Tibial nerve (tissue), 4 donors: ENCODE results near the gene PARP8. TPM values are rescaled to one million over a fixed set of nuclear protein-coding genes. Genes with fewer than 3 reads are reported as not detected.

Source experiments
- DNase-seq, 2 donors: peaks; one replicate each; pipeline ENCODE4 v3.0.0-alpha.2; 2019; ENCODE audit warnings: low spot score in 2 of 2
- H3K27ac ChIP-seq, 4 donors: fragments of 200-600 bp; sonication (generic) in 3 of 4; one replicate each; pipeline ENCODE4 v1.5.1; 2017 to 2019; ENCODE audit warnings: mild to moderate bottlenecking in 1 of 4
- H3K27me3 ChIP-seq, 2 donors: fragments of 200-600 bp; sonication (generic) in 1 of 2; one replicate each; pipeline versions ENCODE4 v1.5.1 to v1.6.0; 2017 to 2019
- H3K36me3 ChIP-seq, 3 donors: fragments of 200-600 bp; sonication (generic); one replicate each; pipeline ENCODE4 v1.5.1; 2018 to 2019
- H3K4me1 ChIP-seq, 4 donors: fragments of 200-600 bp; sonication (generic) in 3 of 4; one replicate each; pipeline ENCODE4 v1.5.1; 2017 to 2019
- H3K4me3 ChIP-seq, 4 donors: fragments of 200-600 bp; sonication (generic) in 3 of 4; one replicate each; pipeline ENCODE4 v1.5.1; 2017 to 2019; ENCODE audit warnings: mild to moderate bottlenecking in 1 of 4, moderate library complexity in 1 of 4
- H3K9me3 ChIP-seq, 4 donors: fragments of 200-600 bp; sonication (generic) in 3 of 4; one replicate each; pipeline ENCODE4 v1.5.1; 2017 to 2019
- EP300 ChIP-seq, 2 donors: sonication (generic); formaldehyde crosslinking; IDR thresholded peaks; one replicate each; pipeline ENCODE4 v1.6.1; 2017; ENCODE audit warnings: antibody characterized with exemption in 2 of 2, mild to moderate bottlenecking in 1 of 2
- POLR2A ChIP-seq, 2 donors: fragments of 450-650 bp; IDR thresholded peaks; one replicate each; pipeline ENCODE4 v1.6.1; 2017; ENCODE audit warnings: antibody characterized with exemption in 2 of 2, mild to moderate bottlenecking in 2 of 2, moderate library complexity in 2 of 2
- WGBS, 2 donors: methylation state at CpG; one replicate each; pipeline ENCODE4 v1.1.5; 2018; 5-methylcytosine and 5-hydroxymethylcytosine counted together
- total RNA-seq, 4 donors: library from RNA; depleted of rRNA; stranded (reverse); fragments of >200 nt; gene quantifications; one replicate each; pipeline ENCODE4 v1.1.0, GENCODE V29; 2016
- TF ChIP-seq, protein P1 (sequence below), 5 experiments: fragments of 200-600 bp in 3 of 5; fragments of 450-650 bp in 2 of 5; sonication (generic) in 3 of 5; IDR thresholded peaks; one replicate each; pipeline ENCODE4 v1.5.1; 2016 to 2019; ENCODE audit warnings: antibody characterized with exemption in 5 of 5, mild to moderate bottlenecking in 3 of 5, moderate library complexity in 2 of 5

PARP8 gene
- total RNA-seq, 4 donors from 2014 or later, result 10.4 to 24.7 (median 18.8) TPM

- H3K4me3 ChIP-seq, result no peak overlapping the region
Observed at GRCh38 chr5:50726475-50727148, 60.2 kb downstream of the PARP8 start.

GRCh38 chr5:50727149-50727496 is 60.7 kb downstream of the PARP8 start:
- Histone ChIP-seq H3K36me3 (no peaks in the 10 kb centered on the region), H3K9me3 (no peaks in the 10 kb centered on the region), H3K4me3 (no peak overlapping the region), H3K27me3 (no peaks in the 10 kb centered on the region), H3K4me1 (peaks cover 0 to 14% (median 0%) of the 10 kb centered on the region in 4 donors), H3K27ac (peak overlapping the region in 1 of 4 donors; percentile 63)
- DNase-seq, result no peak
- 52 to 57% methylated on average over 5 of the region's 5 CpGs for WGBS, 2 donors
- no peak for TF ChIP-seq EP300 (IDR thresholded peaks at IDR 0.05)
- TF ChIP-seq, protein P1, sequence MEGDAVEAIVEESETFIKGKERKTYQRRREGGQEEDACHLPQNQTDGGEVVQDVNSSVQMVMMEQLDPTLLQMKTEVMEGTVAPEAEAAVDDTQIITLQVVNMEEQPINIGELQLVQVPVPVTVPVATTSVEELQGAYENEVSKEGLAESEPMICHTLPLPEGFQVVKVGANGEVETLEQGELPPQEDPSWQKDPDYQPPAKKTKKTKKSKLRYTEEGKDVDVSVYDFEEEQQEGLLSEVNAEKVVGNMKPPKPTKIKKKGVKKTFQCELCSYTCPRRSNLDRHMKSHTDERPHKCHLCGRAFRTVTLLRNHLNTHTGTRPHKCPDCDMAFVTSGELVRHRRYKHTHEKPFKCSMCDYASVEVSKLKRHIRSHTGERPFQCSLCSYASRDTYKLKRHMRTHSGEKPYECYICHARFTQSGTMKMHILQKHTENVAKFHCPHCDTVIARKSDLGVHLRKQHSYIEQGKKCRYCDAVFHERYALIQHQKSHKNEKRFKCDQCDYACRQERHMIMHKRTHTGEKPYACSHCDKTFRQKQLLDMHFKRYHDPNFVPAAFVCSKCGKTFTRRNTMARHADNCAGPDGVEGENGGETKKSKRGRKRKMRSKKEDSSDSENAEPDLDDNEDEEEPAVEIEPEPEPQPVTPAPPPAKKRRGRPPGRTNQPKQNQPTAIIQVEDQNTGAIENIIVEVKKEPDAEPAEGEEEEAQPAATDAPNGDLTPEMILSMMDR (IDR thresholded peaks at IDR 0.05), result no peak

More at GRCh38 chr5:50726475-50727148, 60.2 kb downstream of the PARP8 start:
- Histone ChIP-seq H3K27me3 (no peaks in the 10 kb centered on the region), H3K36me3 (no peaks in the 10 kb centered on the region), H3K27ac (peak overlapping the region in 1 of 4 donors; percentile 63), H3K9me3 (no peaks in the 10 kb centered on the region), H3K4me1 (peaks cover 0 to 14% (median 0%) of the 10 kb centered on the region in 4 donors)
- no peak for TF ChIP-seq EP300 (IDR thresholded peaks at IDR 0.05)
- TF ChIP-seq, protein P1 (IDR thresholded peaks at IDR 0.05), result no peak
- 53 to 58% methylated on average over 3 of the region's 3 CpGs for WGBS, 2 donors
- no peak for DNase-seq

- H3K4me3 ChIP-seq, result no peak overlapping the region
- H3K4me1 ChIP-seq, result peaks cover 0 to 14% (median 0%) of the 10 kb centered on the region in 4 donors
- 92 to 96% methylated on average over 2 of the region's 2 CpGs for WGBS, 2 donors
- no peaks in the 10 kb centered on the region for H3K27me3 ChIP-seq
- TF ChIP-seq POLR2A (IDR thresholded peaks at IDR 0.05) (no peak), EP300 (IDR thresholded peaks at IDR 0.05) (no peak)
- TF ChIP-seq, protein P1 (IDR thresholded peaks at IDR 0.05), result no peak
- H3K36me3 ChIP-seq, result no peaks in the 10 kb centered on the region
- DNase-seq, result no peak
- no peaks in the 10 kb centered on the region for H3K9me3 ChIP-seq
- peak overlapping the region in 1 of 4 donors; percentile 63 for H3K27ac ChIP-seq
Observed at GRCh38 chr5:50727845-50728244, 61.4 kb downstream of the PARP8 start.

DNA sequence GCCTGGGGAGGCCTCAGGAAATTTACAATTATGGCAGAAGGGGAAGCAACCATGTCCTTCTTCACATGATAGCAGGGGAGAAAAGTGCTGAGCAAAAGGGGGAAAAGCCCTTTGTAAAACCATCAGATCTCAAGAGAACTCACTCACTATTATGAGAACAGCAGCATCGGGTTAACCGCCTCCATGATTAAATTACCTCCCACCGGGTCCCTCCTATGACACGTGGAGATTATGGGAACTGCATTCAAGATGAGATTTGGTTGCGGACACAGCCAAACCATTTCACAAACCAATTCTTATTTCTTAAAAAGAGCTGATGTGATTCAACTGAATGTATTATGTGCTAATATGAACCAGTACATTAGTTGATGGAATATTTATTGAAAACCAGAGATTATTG is 63.9 kb downstream of the PARP8 start:
- Histone ChIP-seq H3K4me1 (peaks cover 0 to 14% (median 0%) of the 10 kb centered on the region in 4 donors), H3K27ac (no peak overlapping the region), H3K36me3 (no peaks in the 10 kb centered on the region), H3K4me3 (no peak overlapping the region), H3K9me3 (no peaks in the 10 kb centered on the region), H3K27me3 (no peaks in the 10 kb centered on the region)
- DNase-seq, result no peak
- TF ChIP-seq, protein P1 (IDR thresholded peaks at IDR 0.05), result no peak
- no peak for TF ChIP-seq POLR2A (IDR thresholded peaks at IDR 0.05)
- no peak for TF ChIP-seq EP300 (IDR thresholded peaks at IDR 0.05)
- WGBS, 2 donors, result 75 to 76% methylated on average over 5 of the region's 5 CpGs

DNA sequence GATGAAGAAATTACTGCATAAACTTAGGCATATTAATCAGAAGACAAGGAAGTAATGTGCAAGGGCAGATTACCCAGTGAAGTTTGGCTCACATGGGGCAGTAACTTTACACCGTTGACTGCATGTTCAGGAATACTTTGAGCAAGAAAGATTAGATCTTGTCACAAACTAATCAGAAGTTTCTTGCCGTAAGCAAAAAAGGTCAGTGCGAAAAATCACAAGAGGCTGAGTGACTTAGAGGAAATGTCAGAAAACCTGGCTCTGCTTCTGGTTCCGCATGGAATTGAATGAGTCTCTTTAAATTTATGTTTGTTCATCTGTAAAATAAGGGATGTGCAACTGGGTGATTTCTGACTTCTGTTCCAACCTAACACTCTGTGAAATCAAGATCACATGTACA is 64.4 kb downstream of the PARP8 start:
- Histone ChIP-seq H3K36me3 (no peaks in the 10 kb centered on the region), H3K4me1 (peaks cover 0 to 14% (median 0%) of the 10 kb centered on the region in 4 donors), H3K4me3 (no peak overlapping the region), H3K27me3 (no peaks in the 10 kb centered on the region), H3K9me3 (no peaks in the 10 kb centered on the region), H3K27ac (no peak overlapping the region)
- 75 to 81% methylated on average over 4 of the region's 4 CpGs for WGBS, 2 donors
- DNase-seq, result no peak
- TF ChIP-seq, protein P1 (IDR thresholded peaks at IDR 0.05), result no peak
- no peak for TF ChIP-seq POLR2A (IDR thresholded peaks at IDR 0.05)
- TF ChIP-seq EP300 (IDR thresholded peaks at IDR 0.05), result no peak
